Measurements from ENCODE around the gene TDRD10. TPM values are rescaled to one million over a fixed set of nuclear protein-coding genes. Genes with fewer than 3 reads are reported as not detected.

Gene TDRD10
- total RNA-seq, 4 donors from 2014 or later, result 2.3 to 5.0 (median 4.3) TPM

DNA sequence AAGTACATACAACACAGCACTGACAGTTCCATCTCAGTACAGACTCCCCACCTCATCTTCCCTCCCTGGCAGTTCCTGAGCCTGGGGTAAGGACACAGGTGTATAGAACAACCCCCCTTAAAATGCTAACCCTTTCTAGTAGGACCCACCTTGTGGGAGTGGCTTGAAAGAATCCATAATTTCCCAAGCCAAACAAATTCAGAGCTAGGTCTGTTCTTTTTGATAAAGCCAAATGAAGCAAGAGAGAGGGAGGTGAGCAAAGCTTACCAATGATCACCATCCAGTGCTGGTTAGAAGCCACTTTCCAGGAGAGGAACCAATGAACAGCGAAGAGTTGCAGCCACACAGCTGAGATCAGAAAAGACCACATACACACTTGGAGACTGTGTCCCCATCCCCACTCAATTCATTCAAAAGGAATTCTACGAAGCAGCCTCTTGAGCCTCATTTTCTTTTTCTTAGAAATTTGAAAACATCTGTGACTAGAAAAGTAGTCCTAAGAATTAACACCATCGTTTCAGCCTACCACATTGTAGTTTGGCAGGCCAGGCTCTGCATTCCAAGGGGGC, 47.3 kb downstream of the TDRD10 start:
- no peak overlapping the region for H3K4me3 ChIP-seq
- intact Hi-C loops (cut with DNase I), result no loop called here
- peaks cover 11 to 35% (median 21%) of the 10 kb centered on the region in 4 donors for H3K4me1 ChIP-seq
- no peak for DNase-seq (ENCODE audit: extremely low spot score)
- no peak overlapping the region for H3K27ac ChIP-seq (replicated peaks in 1 of 4)
- H3K9me3 ChIP-seq, result no peaks in the 10 kb centered on the region
- H3K36me3 ChIP-seq, result peaks cover 50 to 59% (median 56%) of the 10 kb centered on the region in 4 donors
- WGBS, result 88% methylated on average over 3 of the region's 3 CpGs
- peaks cover 0 to 1% (median 0%) of the 10 kb centered on the region in 4 donors for H3K27me3 ChIP-seq
- no peak for TF ChIP-seq EP300 (IDR thresholded peaks at IDR 0.05)
- no peak for TF ChIP-seq POLR2A (IDR thresholded peaks at IDR 0.05; ENCODE audit: low read depth)
- TF ChIP-seq CTCF (IDR thresholded peaks at IDR 0.05), result no peak
- TF ChIP-seq POLR2AphosphoS5 (IDR thresholded peaks at IDR 0.05), result no peak

DNA sequence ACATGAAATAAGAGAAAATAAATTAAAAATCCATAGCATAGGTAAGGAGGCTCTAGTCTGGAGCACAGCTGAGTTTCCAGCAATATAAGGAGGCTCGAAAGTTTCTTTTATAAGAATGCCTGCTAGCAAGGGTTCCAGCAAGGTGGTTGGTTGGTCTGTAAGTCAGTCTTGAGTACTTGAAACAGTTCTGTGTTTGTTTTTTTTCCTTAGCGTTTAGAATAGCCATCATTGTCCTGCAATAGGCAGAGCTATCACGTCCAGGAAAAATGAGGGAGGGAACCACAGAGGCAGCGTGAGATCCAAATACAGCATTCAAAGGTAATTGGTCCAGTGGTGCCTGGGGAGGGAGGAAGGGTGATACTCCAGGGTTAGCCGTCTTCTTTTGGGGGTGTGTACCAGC, 48.1 kb downstream of the TDRD10 start:
- no peak overlapping the region for H3K27ac ChIP-seq (replicated peaks in 1 of 4)
- 53% methylated on average over 5 of the region's 5 CpGs for WGBS
- H3K27me3 ChIP-seq, result no peaks in the 10 kb centered on the region
- intact Hi-C loops (cut with DNase I), result loop anchor here (5.0 to 10.0 kb wide), 3 partner anchors 145 to 382 kb away; partner anchors contain the start of gene IL6R
- H3K36me3 ChIP-seq, result peaks cover 57 to 67% (median 64%) of the 10 kb centered on the region in 4 donors
- H3K4me3 ChIP-seq, result no peak overlapping the region
- no peak for DNase-seq (ENCODE audit: extremely low spot score)
- peaks cover 11 to 41% (median 23%) of the 10 kb centered on the region in 4 donors for H3K4me1 ChIP-seq
- no peaks in the 10 kb centered on the region for H3K9me3 ChIP-seq
- TF ChIP-seq POLR2A (IDR thresholded peaks at IDR 0.05; ENCODE audit: low read depth) (no peak), CTCF (IDR thresholded peaks at IDR 0.05) (no peak), POLR2AphosphoS5 (IDR thresholded peaks at IDR 0.05) (no peak), EP300 (IDR thresholded peaks at IDR 0.05) (no peak)

GRCh38 chr1:154550657-154551056, 48.6 kb downstream of the TDRD10 start:
- Histone ChIP-seq H3K36me3 (peaks cover 63 to 73% (median 70%) of the 10 kb centered on the region in 4 donors), H3K27ac (replicated peaks in 1 of 4) (no peak overlapping the region), H3K27me3 (no peaks in the 10 kb centered on the region), H3K4me3 (no peak overlapping the region), H3K9me3 (no peaks in the 10 kb centered on the region), H3K4me1 (peaks cover 12 to 47% (median 27%) of the 10 kb centered on the region in 4 donors)
- no peak for TF ChIP-seq EP300 (IDR thresholded peaks at IDR 0.05)
- no peak for TF ChIP-seq POLR2A (IDR thresholded peaks at IDR 0.05; ENCODE audit: low read depth)
- no peak for TF ChIP-seq CTCF (IDR thresholded peaks at IDR 0.05)
- no peak for DNase-seq (ENCODE audit: extremely low spot score)
- intact Hi-C loops (cut with DNase I), result loop anchor here (5.0 to 10.0 kb wide), 3 partner anchors 146 to 382 kb away; partner anchors contain the start of gene IL6R
- 76% methylated on average over 6 of the region's 6 CpGs for WGBS

DNA sequence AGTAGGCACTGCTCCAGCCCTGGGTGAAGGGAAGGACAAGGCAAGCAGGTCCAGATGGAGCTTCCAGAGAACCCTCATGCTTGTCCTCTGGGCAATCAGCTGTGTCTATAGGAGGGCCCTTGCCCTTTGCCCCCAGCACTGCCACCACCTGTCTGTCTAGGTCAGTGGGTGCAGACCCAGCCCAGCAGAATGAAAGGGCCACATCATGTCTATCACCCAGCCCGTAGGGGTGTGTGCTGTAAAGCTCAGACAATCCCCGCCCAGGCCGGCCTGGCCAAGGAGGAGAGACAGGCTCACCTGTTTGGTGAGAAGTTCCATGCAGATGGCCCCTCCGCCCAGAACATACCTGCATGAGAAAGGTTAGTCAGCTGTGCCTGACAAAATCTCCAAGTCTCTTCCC, 49.5 kb downstream of the TDRD10 start:
- 80% methylated on average over 1 of the region's 4 CpGs for WGBS
- intact Hi-C loops (cut with DNase I), result loop anchor here (5.0 to 10.0 kb wide), 3 partner anchors 147 to 381 kb away; partner anchors contain the start of gene IL6R

More for the DNA sequence above, 49.5 kb downstream of the TDRD10 start:
- H3K4me3 ChIP-seq, result no peak overlapping the region
- TF ChIP-seq POLR2A (IDR thresholded peaks at IDR 0.05; ENCODE audit: low read depth), result no peak
- no peak for TF ChIP-seq POLR2AphosphoS5 (IDR thresholded peaks at IDR 0.05)
- TF ChIP-seq CTCF (IDR thresholded peaks at IDR 0.05), result no peak
- no peak for TF ChIP-seq EP300 (IDR thresholded peaks at IDR 0.05)
- H3K9me3 ChIP-seq, result no peaks in the 10 kb centered on the region
- H3K27me3 ChIP-seq, result no peaks in the 10 kb centered on the region
- no peak for DNase-seq (ENCODE audit: extremely low spot score)
- peaks cover 20 to 55% (median 35%) of the 10 kb centered on the region in 4 donors for H3K4me1 ChIP-seq
- peaks cover 65 to 76% (median 72%) of the 10 kb centered on the region in 4 donors for H3K36me3 ChIP-seq
- H3K27ac ChIP-seq (replicated peaks in 1 of 4), result no peak overlapping the region

Data from esophagus muscularis mucosa (tissue), 4 donors.